H1 (cell line): ENCODE results near the gene POMT2. TPM values are rescaled to one million over a fixed set of nuclear protein-coding genes. Genes with fewer than 3 reads are reported as not detected.

Experiments
- CTCF ChIA-PET: fragments of 300-600 bp; sonication (Branson Sonifier 250); formaldehyde crosslinking; loops from one replicate; lab custom pipeline; 2021; ENCODE audit not compliant: partially characterized antibody; lab: Charles Lee
- POLR2A ChIA-PET: fragments of 300-600 bp; sonication (Branson Sonifier 250); formaldehyde crosslinking; loops from one replicate; lab custom pipeline; 2021; ENCODE audit warnings: inconsistent platforms; ENCODE audit not compliant: partially characterized antibody; lab: Charles Lee
- DNase-seq, 2 experiments: peaks; one replicate each; pipeline versions ENCODE4 v3.0.0 to v3.0.0-alpha.2; 2010 to 2022; ENCODE audit warnings: low spot score in 2 of 2, low read depth in 1 of 2, mixed read lengths in 1 of 2
- FAIRE-seq: peaks from 2 replicates; lab custom pipeline; 2011; peaks lifted over from hg19 to GRCh38; lab: Jason Lieb, UNC
- H2AFZ ChIP-seq: 2 replicates; pipeline ENCODE4 v1.8.1; 2012; ENCODE audit warnings: low read length, inconsistent platforms
- H2AK5ac ChIP-seq: 2 replicates; pipeline ENCODE4 v1.6.1; 2013; ENCODE audit warnings: low read depth, low read length
- H2BK120ac ChIP-seq: replicated peaks from 2 replicates; pipeline ENCODE3; 2013; ENCODE audit warnings: low read depth, low read length, inconsistent platforms
- H2BK12ac ChIP-seq: 2 replicates; pipeline ENCODE4 v1.6.1; 2013; ENCODE audit warnings: low read depth, low read length
- H2BK15ac ChIP-seq: 2 replicates; pipeline ENCODE4 v1.6.1; 2013; ENCODE audit warnings: low read length
- H2BK20ac ChIP-seq: 2 replicates; pipeline ENCODE4 v1.6.1; 2013; ENCODE audit warnings: low read length
- H2BK5ac ChIP-seq: 2 replicates; pipeline ENCODE4 v1.6.1; 2013; ENCODE audit warnings: low read depth, low read length
- H3K14ac ChIP-seq: 2 replicates; pipeline ENCODE4 v1.6.1; 2013; ENCODE audit warnings: inconsistent platforms; ENCODE audit not compliant: insufficient read length
- H3K18ac ChIP-seq: 2 replicates; pipeline ENCODE4 v1.6.1; 2013; ENCODE audit warnings: low read length; ENCODE audit errors: extremely low read depth
- H3K23ac ChIP-seq: 2 replicates; pipeline ENCODE4 v1.6.1; 2013; ENCODE audit warnings: inconsistent platforms; ENCODE audit not compliant: insufficient read length
- H3K23me2 ChIP-seq: 2 replicates; pipeline ENCODE4 v1.6.1; 2013; ENCODE audit warnings: low read depth, low read length
- H3K27ac ChIP-seq: 2 replicates; pipeline ENCODE4 v1.6.1; 2011; ENCODE audit warnings: low read depth, low read length, inconsistent platforms
- H3K27me3 ChIP-seq, 4 experiments: replicated peaks in 1 of 4; 1 replicate in 1 of 4; 2 replicates in 3 of 4; pipeline versions ENCODE4 v1.6.1 to v1.8.1; 2011 to 2013; ENCODE audit warnings: low read length in 3 of 4, mild to moderate bottlenecking in 3 of 4, inconsistent platforms in 2 of 4, mixed read lengths in 2 of 4, moderate library complexity in 1 of 4; ENCODE audit not compliant: control insufficient read depth in 3 of 4, insufficient read depth in 3 of 4; ENCODE audit errors: extremely low read depth in 1 of 4
- H3K36me3 ChIP-seq, 4 experiments: 2 replicates each; pipeline versions ENCODE4 v1.6.1 to v1.8.1; 2011 to 2013; ENCODE audit warnings: mild to moderate bottlenecking in 4 of 4, low read length in 3 of 4, moderate library complexity in 2 of 4, control low read depth in 1 of 4, inconsistent platforms in 1 of 4; ENCODE audit not compliant: insufficient read depth in 4 of 4, control insufficient read depth in 2 of 4
- H3K4ac ChIP-seq: replicated peaks from 2 replicates; pipeline ENCODE3; 2013; ENCODE audit warnings: low read length, low read depth, mixed read lengths, inconsistent platforms; ENCODE audit not compliant: insufficient read length
- H3K4me1 ChIP-seq, 4 experiments: replicated peaks in 1 of 4; 1 replicate in 1 of 4; 2 replicates in 3 of 4; pipeline versions ENCODE4 v1.6.1 to v1.8.1; 2011 to 2013; ENCODE audit warnings: low read length in 3 of 4, inconsistent platforms in 2 of 4, mixed read lengths in 1 of 4; ENCODE audit not compliant: insufficient read depth in 4 of 4, control insufficient read depth in 3 of 4
- H3K4me2 ChIP-seq, 2 experiments: 2 replicates each; pipeline versions ENCODE4 v1.6.1 to v1.8.1; 2011 to 2013; ENCODE audit warnings: low read depth in 2 of 2, low read length in 2 of 2, control low read depth in 1 of 2, inconsistent platforms in 1 of 2, mild to moderate bottlenecking in 1 of 2; ENCODE audit not compliant: insufficient read depth in 1 of 2
- H3K4me3 ChIP-seq, 4 experiments: fragments of 200-600, 300-600 bp in 1 of 4; sonication (generic), shearing (Covaris generic), sonication (Bioruptor Twin) in 1 of 4; 2 replicates each; pipeline versions ENCODE4 v1.5.1 to v1.8.1; 2011 to 2016; ENCODE audit warnings: low read length in 4 of 4, low read depth in 3 of 4, control low read depth in 2 of 4, inconsistent platforms in 2 of 4, mild to moderate bottlenecking in 2 of 4, mixed read lengths in 1 of 4, moderate library complexity in 1 of 4; ENCODE audit not compliant: insufficient read depth in 2 of 4; ENCODE audit errors: extremely low read depth in 1 of 4
- H3K56ac ChIP-seq: replicated peaks from 2 replicates; pipeline ENCODE3; 2013; ENCODE audit warnings: low read depth, mild to moderate bottlenecking, mixed read lengths, low read length, inconsistent platforms; ENCODE audit not compliant: insufficient read length
- H3K79me1 ChIP-seq: 2 replicates; pipeline ENCODE4 v1.6.1; 2013; ENCODE audit warnings: low read depth, low read length, control low read depth
- H3K79me2 ChIP-seq, 2 experiments: 2 replicates each; pipeline versions ENCODE4 v1.6.1 to v1.8.1; 2012 to 2013; ENCODE audit warnings: low read length in 2 of 2, mild to moderate bottlenecking in 2 of 2, inconsistent platforms in 1 of 2; ENCODE audit not compliant: insufficient read depth in 2 of 2, control insufficient read depth in 1 of 2
- H3K9ac ChIP-seq, 4 experiments: replicated peaks in 1 of 4; 1 replicate in 1 of 4; 2 replicates in 3 of 4; pipeline versions ENCODE4 v1.6.1 to v1.8.1; 2011 to 2013; ENCODE audit warnings: low read depth in 3 of 4, low read length in 3 of 4, control low read depth in 2 of 4, mild to moderate bottlenecking in 2 of 4, moderate library complexity in 2 of 4, inconsistent platforms in 1 of 4; ENCODE audit errors: extremely low read depth in 1 of 4
- H3K9me3 ChIP-seq, 2 experiments: 2 replicates each; pipeline versions ENCODE4 v1.6.1 to v1.8.1; 2012 to 2013; ENCODE audit warnings: mild to moderate bottlenecking in 2 of 2, moderate library complexity in 2 of 2, control low read depth in 1 of 2, inconsistent platforms in 1 of 2, low read depth in 1 of 2, low read length in 1 of 2, mixed read lengths in 1 of 2; ENCODE audit not compliant: insufficient read depth in 2 of 2
- H4K20me1 ChIP-seq, 2 experiments: replicated peaks in 1 of 2; 2 replicates each; pipeline versions ENCODE3 to v1.8.1; 2011 to 2013; ENCODE audit warnings: inconsistent platforms in 2 of 2, low read length in 2 of 2, mild to moderate bottlenecking in 1 of 2; ENCODE audit not compliant: insufficient read depth in 2 of 2, control insufficient read depth in 1 of 2
- H4K5ac ChIP-seq: 2 replicates; pipeline ENCODE4 v1.6.1; 2013; ENCODE audit warnings: low read length, low read depth, mixed read lengths, inconsistent platforms; ENCODE audit not compliant: insufficient read length
- H4K8ac ChIP-seq: 2 replicates; pipeline ENCODE4 v1.8.0; 2013; ENCODE audit warnings: mild to moderate bottlenecking, moderate library complexity, low read length, inconsistent platforms; ENCODE audit not compliant: insufficient read depth; ENCODE audit errors: extremely low read depth
- H4K91ac ChIP-seq: replicated peaks from 2 replicates; pipeline ENCODE3; 2013; ENCODE audit warnings: low read length, mixed read lengths, inconsistent platforms; ENCODE audit not compliant: insufficient read length
- ATF2 ChIP-seq: IDR thresholded peaks from 2 replicates; pipeline ENCODE4 v1.6.1; 2012; ENCODE audit warnings: low read length, inconsistent platforms
- BRCA1 ChIP-seq: IDR thresholded peaks from 2 replicates; pipeline ENCODE4 v1.6.1; 2012; ENCODE audit warnings: low read depth, low read length, improper control_type of control experiment
- EZH2 ChIP-seq: fragments of 200-600 bp; sonication (generic); IDR thresholded peaks from 2 replicates; pipeline ENCODE4 v1.7.1; 2012; ENCODE audit warnings: low read depth, mild to moderate bottlenecking, moderate library complexity, low read length, inconsistent platforms; ENCODE audit not compliant: severe bottlenecking
- FOSL1 ChIP-seq: IDR thresholded peaks from 2 replicates; pipeline ENCODE4 v1.6.1; 2011; ENCODE audit warnings: mild to moderate bottlenecking, low read depth, low read length, moderate library complexity; ENCODE audit not compliant: insufficient read depth
- GTF2F1 ChIP-seq: IDR thresholded peaks from 2 replicates; pipeline ENCODE4 v1.6.1; 2012; ENCODE audit warnings: low read depth, low read length, improper control_type of control experiment, borderline replicate concordance
- POLR2A ChIP-seq, 2 experiments: IDR thresholded peaks; 1 replicate in 1 of 2; 2 replicates in 1 of 2; pipeline ENCODE4 v1.6.1; 2011; ENCODE audit warnings: low read depth in 2 of 2, low read length in 2 of 2, mild to moderate bottlenecking in 2 of 2; ENCODE audit errors: control extremely low read depth in 1 of 2
- RFX5 ChIP-seq: IDR thresholded peaks from 2 replicates; pipeline ENCODE4 v1.6.1; 2011; ENCODE audit warnings: low read depth, low read length, improper control_type of control experiment, borderline replicate concordance
- SIN3A ChIP-seq, 2 experiments: IDR thresholded peaks in 1 of 2; conservative IDR thresholded peaks in 1 of 2; 2 replicates each; pipeline ENCODE4 v1.6.1; 2011 to 2012; ENCODE audit warnings: low read length in 2 of 2, improper control_type of control experiment in 1 of 2, low read depth in 1 of 2, mild to moderate bottlenecking in 1 of 2
- USF2 ChIP-seq: IDR thresholded peaks from 2 replicates; pipeline ENCODE4 v1.6.1; 2011; ENCODE audit warnings: low read length, improper control_type of control experiment
- WGBS, 2 experiments: shearing (Covaris generic) in 1 of 2; methylation state at CpG; one replicate each; pipeline versions ENCODE4 v1.1.6 to v1.1.7; 2013 to 2015; ENCODE audit warnings: low lambda C conversion rate in 2 of 2, mixed read lengths in 2 of 2, inconsistent platforms in 1 of 2, low coverage in 1 of 2, missing lambda C conversion rate in 1 of 2; ENCODE audit not compliant: insufficient replicate concordance in 2 of 2, insufficient coverage in 1 of 2, insufficient read length in 1 of 2; ENCODE audit errors: extremely low coverage in 1 of 2, missing lambda C conversion rate in 1 of 2; 5-methylcytosine and 5-hydroxymethylcytosine counted together
- polyA plus RNA-seq, 7 experiments: library from polyadenylated mRNA; depleted of rRNA in 3 of 7; stranded (reverse) in 5 of 7; unstranded in 2 of 7; fragments of >200 nt in 5 of 7; fragments of 200-250 nt in 2 of 7; gene quantifications; 1 replicate in 5 of 7; 2 replicates in 1 of 7; 4 replicates in 1 of 7; pipeline versions ENCODE4 v1.2.1 to v1.2.3, GENCODE V29; 2011 to 2013; ENCODE audit warnings: missing spikeins in 2 of 7, mixed read lengths in 2 of 7
- total RNA-seq: library from RNA; stranded (reverse); fragmentation: NEBNext Ultra II Directional; extraction: Animal tissue kit (Norgen Biotek cat#: 25700); gene quantifications from 2 replicates; pipeline ENCODE4 v1.2.1, GENCODE V29; 2021

POMT2 gene
- total and polyA plus RNA-seq, 2 of the 8 experiments (the other 6 are each of a cell fraction or from before 2014, with no cell fraction given), result 20.8 to 44.9 TPM

GRCh38 chr14:77253333-77254190 lies 67.1 kb downstream of the POMT2 start:
- Histone ChIP-seq H3K9me3 (no peaks in the 10 kb centered on the region), H4K91ac (no peak overlapping the region), H2AK5ac (no peak overlapping the region), H3K56ac (no peak overlapping the region), H3K36me3 (no peaks in the 10 kb centered on the region; a peak in 1 of 8 replicates), H3K14ac (no peak overlapping the region), H3K23me2 (no peaks in the 10 kb centered on the region), H2BK120ac (no peak overlapping the region), H3K4ac (no peak overlapping the region), H3K4me3 (no peak overlapping the region), H3K79me2 (no peaks in the 10 kb centered on the region), H3K4me1 (no peaks in the 10 kb centered on the region), H2BK15ac (no peak overlapping the region), H3K9ac (no peak overlapping the region), H4K20me1 (no peaks in the 10 kb centered on the region), H3K27me3 (no peaks in the 10 kb centered on the region), H4K5ac (no peak overlapping the region), H3K23ac (no peak overlapping the region), H2AFZ (no peak overlapping the region), H4K8ac (no peak overlapping the region), H3K27ac (no peak overlapping the region), H2BK5ac (no peak overlapping the region), H3K18ac (no peak overlapping the region), H3K4me2 (no peak overlapping the region), H2BK20ac (no peak overlapping the region), H3K79me1 (no peaks in the 10 kb centered on the region), H2BK12ac (no peak overlapping the region)
- POLR2A ChIA-PET, result no interaction called here
- DNase-seq (no peak), FAIRE-seq (no peak)
- WGBS, 2 experiments, result 89% methylated on average over 20 of the region's 20 CpGs; no CpG with 5 or more reads in 1 of the 2 experiments
- CTCF ChIA-PET, result interaction anchor here (0.7 to 1.2 kb wide), 3 partner anchors 9 to 110 kb away, joined by 3 read pairs; no protein-coding TSS in a partner anchor
- TF ChIP-seq SIN3A (conservative IDR thresholded peaks at IDR 0.05 in 1 of 2, IDR thresholded peaks at IDR 0.05 in 1 of 2; ENCODE audit: low read depth in 1 of 2, low read length in 2 of 2) (no peak), USF2 (no peak), ATF2 (no peak), FOSL1 (no peak), GTF2F1 (no peak), BRCA1 (no peak), EZH2 (no peak), POLR2A (IDR thresholded peaks at IDR 0.05; ENCODE audit: control extremely low read depth in 1 of 2, low read depth in 2 of 2, low read length in 2 of 2) (no peak), RFX5 (no peak)
